ENCODE results near the gene NUP133. TPM values are rescaled to one million over a fixed set of nuclear protein-coding genes. Genes with fewer than 3 reads are reported as not detected.

The NUP133 gene
- total and polyA plus RNA-seq, 2 experiments from 2014 or later: 29.5 to 65.4 TPM

DNA sequence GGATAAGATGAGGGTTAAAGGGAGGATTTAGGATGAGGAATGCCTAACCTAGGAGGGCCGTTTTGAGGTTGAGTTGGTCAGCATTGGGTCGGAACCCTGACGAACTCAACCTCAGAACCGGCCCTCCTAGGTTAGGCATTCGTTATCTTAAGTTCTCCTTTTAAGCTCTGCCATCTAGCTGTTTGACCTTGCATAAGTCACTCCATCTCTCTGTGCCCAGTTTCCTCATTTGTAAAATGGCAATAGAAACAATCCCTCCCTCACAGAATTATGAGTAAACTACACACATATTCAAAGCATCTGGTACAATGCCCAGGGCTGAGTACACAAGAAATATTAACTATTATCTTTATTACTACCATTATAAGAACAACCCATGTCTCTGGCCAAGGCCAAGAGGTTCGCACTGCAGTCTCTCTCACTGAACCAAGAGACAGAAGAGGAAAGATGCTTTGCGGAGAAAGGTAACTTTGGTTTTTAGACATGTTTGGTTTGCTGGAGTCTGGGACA is 45.5 kb upstream of the NUP133 start:
- ATAC-seq (no peak), DNase-seq (ENCODE audit: low spot score) (no peak)
- peaks cover 49% of the 10 kb centered on the region for H3K79me2 ChIP-seq (replicated peaks; ENCODE audit: insufficient read depth)
- peaks cover 7% of the 10 kb centered on the region; the same call in 1 of the 2 replicates for H3K4me1 ChIP-seq (ENCODE audit: insufficient read depth)
- H4K20me1 ChIP-seq (replicated peaks; ENCODE audit: insufficient read depth): peaks cover 9% of the 10 kb centered on the region; the same call in 1 of the 2 replicates
- no peak overlapping the region for H3K27ac ChIP-seq (ENCODE audit: low read depth)
- H3K36me3 ChIP-seq (ENCODE audit: insufficient read depth): no peaks in the 10 kb centered on the region
- Mint-ChIP-seq H3K4me3 (no peak overlapping the region; the same call in 2 of the 3 replicates), H3K9me3 (no peaks in the 10 kb centered on the region), H3K4me1 (peaks cover 22% of the 10 kb centered on the region), H3K27me3 (ENCODE audit: insufficient read depth, low read depth, poor library complexity) (no peaks in the 10 kb centered on the region), H3K27ac (peak overlapping the region; percentile 2; the same call in 1 of the 2 replicates), H3K36me3 (ENCODE audit: low read depth) (no peaks in the 10 kb centered on the region)
- TF ChIP-seq ZNF331 (CRISPR knock-in tag; IDR thresholded peaks at IDR 0.05; ENCODE audit: low read depth): no peak
- TF ChIP-seq EZH2phosphoT487 (IDR thresholded peaks at IDR 0.05; ENCODE audit: unreplicated experiment): no peak
- TF ChIP-seq, protein P1, sequence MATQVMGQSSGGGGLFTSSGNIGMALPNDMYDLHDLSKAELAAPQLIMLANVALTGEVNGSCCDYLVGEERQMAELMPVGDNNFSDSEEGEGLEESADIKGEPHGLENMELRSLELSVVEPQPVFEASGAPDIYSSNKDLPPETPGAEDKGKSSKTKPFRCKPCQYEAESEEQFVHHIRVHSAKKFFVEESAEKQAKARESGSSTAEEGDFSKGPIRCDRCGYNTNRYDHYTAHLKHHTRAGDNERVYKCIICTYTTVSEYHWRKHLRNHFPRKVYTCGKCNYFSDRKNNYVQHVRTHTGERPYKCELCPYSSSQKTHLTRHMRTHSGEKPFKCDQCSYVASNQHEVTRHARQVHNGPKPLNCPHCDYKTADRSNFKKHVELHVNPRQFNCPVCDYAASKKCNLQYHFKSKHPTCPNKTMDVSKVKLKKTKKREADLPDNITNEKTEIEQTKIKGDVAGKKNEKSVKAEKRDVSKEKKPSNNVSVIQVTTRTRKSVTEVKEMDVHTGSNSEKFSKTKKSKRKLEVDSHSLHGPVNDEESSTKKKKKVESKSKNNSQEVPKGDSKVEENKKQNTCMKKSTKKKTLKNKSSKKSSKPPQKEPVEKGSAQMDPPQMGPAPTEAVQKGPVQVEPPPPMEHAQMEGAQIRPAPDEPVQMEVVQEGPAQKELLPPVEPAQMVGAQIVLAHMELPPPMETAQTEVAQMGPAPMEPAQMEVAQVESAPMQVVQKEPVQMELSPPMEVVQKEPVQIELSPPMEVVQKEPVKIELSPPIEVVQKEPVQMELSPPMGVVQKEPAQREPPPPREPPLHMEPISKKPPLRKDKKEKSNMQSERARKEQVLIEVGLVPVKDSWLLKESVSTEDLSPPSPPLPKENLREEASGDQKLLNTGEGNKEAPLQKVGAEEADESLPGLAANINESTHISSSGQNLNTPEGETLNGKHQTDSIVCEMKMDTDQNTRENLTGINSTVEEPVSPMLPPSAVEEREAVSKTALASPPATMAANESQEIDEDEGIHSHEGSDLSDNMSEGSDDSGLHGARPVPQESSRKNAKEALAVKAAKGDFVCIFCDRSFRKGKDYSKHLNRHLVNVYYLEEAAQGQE (IDR thresholded peaks at IDR 0.05; ENCODE audit: unreplicated experiment): no peak
- no peak for TF ChIP-seq CTCF (conservative IDR thresholded peaks at IDR 0.05; ENCODE audit: low read depth in 2 of 2)
- TF ChIP-seq CREB1 (CRISPR knock-in tag; IDR thresholded peaks at IDR 0.05; ENCODE audit: low read depth): no peak
- no peak for TF ChIP-seq JUNB (IDR thresholded peaks at IDR 0.05; ENCODE audit: unreplicated experiment)
- no peaks in the 10 kb centered on the region for H3K9me2 ChIP-seq (ENCODE audit: insufficient read depth)
- no peaks in the 10 kb centered on the region for H3K27me3 ChIP-seq (ENCODE audit: insufficient read depth)
- no peak overlapping the region for H3K4me2 ChIP-seq
- H3K4me3 ChIP-seq: no peak overlapping the region
- H2AFZ ChIP-seq: no peak overlapping the region
- H3F3A ChIP-seq (replicated peaks; ENCODE audit: low read depth): 0 out of 2 replicates have a peak, but pooled peaks cover 5% of the 10 kb centered on the region

GRCh38 chr1:229552732-229553131 is 44.6 kb upstream of the NUP133 start:
- Mint-ChIP-seq H3K27ac (no peak overlapping the region), H3K9me3 (no peaks in the 10 kb centered on the region), H3K4me3 (no peak overlapping the region), H3K4me1 (peaks cover 22% of the 10 kb centered on the region), H3K27me3 (ENCODE audit: insufficient read depth, low read depth, poor library complexity) (no peaks in the 10 kb centered on the region), H3K36me3 (ENCODE audit: low read depth) (no peaks in the 10 kb centered on the region)
- Histone ChIP-seq H3K4me1 (ENCODE audit: insufficient read depth) (peaks cover 7% of the 10 kb centered on the region; the same call in 1 of the 2 replicates), H3K27me3 (ENCODE audit: insufficient read depth) (no peaks in the 10 kb centered on the region), H3K9me2 (ENCODE audit: insufficient read depth) (no peaks in the 10 kb centered on the region), H3F3A (replicated peaks; ENCODE audit: low read depth) (0 out of 2 replicates have a peak, but pooled peaks cover 4% of the 10 kb centered on the region), H3K4me2 (no peak overlapping the region), H3K27ac (ENCODE audit: low read depth) (0 out of 2 replicates have a peak overlapping the region, but pooled peaks have one; percentile 69), H3K79me2 (replicated peaks; ENCODE audit: insufficient read depth) (peaks cover 49% of the 10 kb centered on the region), H3K36me3 (ENCODE audit: insufficient read depth) (no peaks in the 10 kb centered on the region), H3K4me3 (no peak overlapping the region), H2AFZ (no peak overlapping the region), H4K20me1 (replicated peaks; ENCODE audit: insufficient read depth) (peaks cover 9% of the 10 kb centered on the region; the same call in 1 of the 2 replicates)
- ATAC-seq (no peak; the same call in 2 of the 3 replicates), DNase-seq (ENCODE audit: low spot score) (peak; percentile 5)
- TF ChIP-seq ZNF114 (CRISPR knock-in tag; IDR thresholded peaks at IDR 0.05) (no peak), POLR2AphosphoS5 (IDR thresholded peaks at IDR 0.05; ENCODE audit: low read depth) (no peak), EZH2 (IDR thresholded peaks at IDR 0.05; ENCODE audit: low read depth, unreplicated experiment) (no peak), JUNB (IDR thresholded peaks at IDR 0.05; ENCODE audit: unreplicated experiment) (no peak), CREB1 (CRISPR knock-in tag; IDR thresholded peaks at IDR 0.05; ENCODE audit: low read depth) (no peak)
- TF ChIP-seq, protein P2, sequence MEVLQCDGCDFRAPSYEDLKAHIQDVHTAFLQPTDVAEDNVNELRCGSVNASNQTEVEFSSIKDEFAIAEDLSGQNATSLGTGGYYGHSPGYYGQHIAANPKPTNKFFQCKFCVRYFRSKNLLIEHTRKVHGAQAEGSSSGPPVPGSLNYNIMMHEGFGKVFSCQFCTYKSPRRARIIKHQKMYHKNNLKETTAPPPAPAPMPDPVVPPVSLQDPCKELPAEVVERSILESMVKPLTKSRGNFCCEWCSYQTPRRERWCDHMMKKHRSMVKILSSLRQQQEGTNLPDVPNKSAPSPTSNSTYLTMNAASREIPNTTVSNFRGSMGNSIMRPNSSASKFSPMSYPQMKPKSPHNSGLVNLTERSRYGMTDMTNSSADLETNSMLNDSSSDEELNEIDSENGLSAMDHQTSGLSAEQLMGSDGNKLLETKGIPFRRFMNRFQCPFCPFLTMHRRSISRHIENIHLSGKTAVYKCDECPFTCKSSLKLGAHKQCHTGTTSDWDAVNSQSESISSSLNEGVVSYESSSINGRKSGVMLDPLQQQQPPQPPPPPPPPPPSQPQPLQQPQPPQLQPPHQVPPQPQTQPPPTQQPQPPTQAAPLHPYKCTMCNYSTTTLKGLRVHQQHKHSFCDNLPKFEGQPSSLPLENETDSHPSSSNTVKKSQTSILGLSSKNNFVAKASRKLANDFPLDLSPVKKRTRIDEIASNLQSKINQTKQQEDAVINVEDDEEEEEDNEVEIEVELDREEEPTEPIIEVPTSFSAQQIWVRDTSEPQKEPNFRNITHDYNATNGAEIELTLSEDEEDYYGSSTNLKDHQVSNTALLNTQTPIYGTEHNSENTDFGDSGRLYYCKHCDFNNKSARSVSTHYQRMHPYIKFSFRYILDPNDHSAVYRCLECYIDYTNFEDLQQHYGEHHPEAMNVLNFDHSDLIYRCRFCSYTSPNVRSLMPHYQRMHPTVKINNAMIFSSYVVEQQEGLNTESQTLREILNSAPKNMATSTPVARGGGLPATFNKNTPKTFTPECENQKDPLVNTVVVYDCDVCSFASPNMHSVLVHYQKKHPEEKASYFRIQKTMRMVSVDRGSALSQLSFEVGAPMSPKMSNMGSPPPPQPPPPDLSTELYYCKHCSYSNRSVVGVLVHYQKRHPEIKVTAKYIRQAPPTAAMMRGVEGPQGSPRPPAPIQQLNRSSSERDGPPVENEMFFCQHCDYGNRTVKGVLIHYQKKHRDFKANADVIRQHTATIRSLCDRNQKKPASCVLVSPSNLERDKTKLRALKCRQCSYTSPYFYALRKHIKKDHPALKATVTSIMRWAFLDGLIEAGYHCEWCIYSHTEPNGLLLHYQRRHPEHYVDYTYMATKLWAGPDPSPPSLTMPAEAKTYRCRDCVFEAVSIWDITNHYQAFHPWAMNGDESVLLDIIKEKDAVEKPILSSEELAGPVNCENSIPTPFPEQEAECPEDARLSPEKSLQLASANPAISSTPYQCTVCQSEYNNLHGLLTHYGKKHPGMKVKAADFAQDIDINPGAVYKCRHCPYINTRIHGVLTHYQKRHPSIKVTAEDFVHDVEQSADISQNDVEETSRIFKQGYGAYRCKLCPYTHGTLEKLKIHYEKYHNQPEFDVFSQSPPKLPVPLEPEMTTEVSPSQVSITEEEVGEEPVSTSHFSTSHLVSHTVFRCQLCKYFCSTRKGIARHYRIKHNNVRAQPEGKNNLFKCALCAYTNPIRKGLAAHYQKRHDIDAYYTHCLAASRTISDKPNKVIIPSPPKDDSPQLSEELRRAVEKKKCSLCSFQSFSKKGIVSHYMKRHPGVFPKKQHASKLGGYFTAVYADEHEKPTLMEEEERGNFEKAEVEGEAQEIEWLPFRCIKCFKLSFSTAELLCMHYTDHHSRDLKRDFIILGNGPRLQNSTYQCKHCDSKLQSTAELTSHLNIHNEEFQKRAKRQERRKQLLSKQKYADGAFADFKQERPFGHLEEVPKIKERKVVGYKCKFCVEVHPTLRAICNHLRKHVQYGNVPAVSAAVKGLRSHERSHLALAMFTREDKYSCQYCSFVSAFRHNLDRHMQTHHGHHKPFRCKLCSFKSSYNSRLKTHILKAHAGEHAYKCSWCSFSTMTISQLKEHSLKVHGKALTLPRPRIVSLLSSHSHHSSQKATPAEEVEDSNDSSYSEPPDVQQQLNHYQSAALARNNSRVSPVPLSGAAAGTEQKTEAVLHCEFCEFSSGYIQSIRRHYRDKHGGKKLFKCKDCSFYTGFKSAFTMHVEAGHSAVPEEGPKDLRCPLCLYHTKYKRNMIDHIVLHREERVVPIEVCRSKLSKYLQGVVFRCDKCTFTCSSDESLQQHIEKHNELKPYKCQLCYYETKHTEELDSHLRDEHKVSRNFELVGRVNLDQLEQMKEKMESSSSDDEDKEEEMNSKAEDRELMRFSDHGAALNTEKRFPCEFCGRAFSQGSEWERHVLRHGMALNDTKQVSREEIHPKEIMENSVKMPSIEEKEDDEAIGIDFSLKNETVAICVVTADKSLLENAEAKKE (CRISPR knock-in tag; IDR thresholded peaks at IDR 0.05): no peak
